Measurements from ENCODE around the gene NUDT4B. TPM values are rescaled to one million over a fixed set of nuclear protein-coding genes. Genes with fewer than 3 reads are reported as not detected.
"Not testable (repeated sequence)": the region's sequence is repeated elsewhere in the genome, so short reads cannot be mapped to it uniquely, and the experiment has no call there.

The NUDT4B gene
- total RNA-seq (not detected), polyA plus RNA-seq (1 to 10 TPM; 5.3 to 8.2 (median 7.5) TPM), total RNA-seq (0 reads per million in 6 experiments)

GRCh38 chr1:148748563-148749334, at the start of gene NUDT4B:
Gene NUDT4B, plus strand, starts transcription at chr1:148748774. Its CDS starts 179 bp downstream, at chr1:148748953.
- H3K27me3 Mint-ChIP-seq, H3K36me3 Mint-ChIP-seq, DNase-seq, H3K27ac Mint-ChIP-seq, H3K4me3 Mint-ChIP-seq, POLR2A ChIA-PET, H3K4me1 Mint-ChIP-seq, H3K9me3 Mint-ChIP-seq: not testable (repeated sequence)
- ATAC-seq, result peak; percentile 72 to 77

DNA sequence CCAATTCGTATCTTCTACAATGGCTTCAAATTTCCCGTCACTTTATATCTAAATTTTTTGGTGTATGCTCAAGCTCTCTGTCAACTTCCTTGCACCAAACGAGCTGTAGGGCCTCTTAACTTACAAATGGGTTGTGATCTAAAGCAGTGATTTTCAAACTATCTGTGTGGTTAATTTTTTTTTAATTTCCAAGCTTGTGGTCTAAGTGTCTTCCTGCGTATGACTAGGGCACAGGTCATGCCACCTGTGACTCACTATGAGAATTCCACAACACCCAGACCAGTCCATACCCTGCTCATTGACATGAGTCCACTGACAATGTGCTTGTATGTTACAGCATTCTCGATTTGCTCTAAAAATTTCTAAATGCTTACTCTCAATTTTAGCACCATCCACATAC, 49.2 kb upstream of the NUDT4B start:
- H3K36me3 Mint-ChIP-seq, H3K9me3 Mint-ChIP-seq, H3K4me3 Mint-ChIP-seq, POLR2A ChIA-PET, H3K4me1 Mint-ChIP-seq, H3K27ac Mint-ChIP-seq, H3K27me3 Mint-ChIP-seq, DNase-seq: not testable (repeated sequence)
- ATAC-seq, result peak; percentile 65 to 72

DNA sequence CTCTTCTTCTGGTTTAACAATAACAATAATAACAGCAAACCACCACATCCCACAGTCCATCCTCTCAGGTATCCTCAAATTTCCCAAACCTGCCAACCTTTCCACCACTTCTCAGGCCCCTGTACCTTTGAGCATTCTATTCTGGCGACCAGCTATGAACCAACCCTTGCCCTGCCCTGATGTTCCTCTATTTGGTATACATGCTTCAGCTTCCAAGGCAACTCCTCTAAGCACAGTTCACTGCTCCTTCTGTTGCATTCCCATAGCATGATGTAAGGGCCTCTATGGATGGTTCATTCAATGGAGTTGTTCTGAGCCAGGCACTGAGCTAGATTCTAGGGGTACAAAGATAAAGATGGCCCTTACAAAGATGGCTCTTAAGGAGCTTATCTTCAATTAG, 46.3 kb upstream of the NUDT4B start:
- H3K4me3 Mint-ChIP-seq, ATAC-seq, H3K27me3 Mint-ChIP-seq, POLR2A ChIA-PET, H3K9me3 Mint-ChIP-seq, DNase-seq, H3K27ac Mint-ChIP-seq, H3K36me3 Mint-ChIP-seq, H3K4me1 Mint-ChIP-seq: not testable (repeated sequence)

DNA sequence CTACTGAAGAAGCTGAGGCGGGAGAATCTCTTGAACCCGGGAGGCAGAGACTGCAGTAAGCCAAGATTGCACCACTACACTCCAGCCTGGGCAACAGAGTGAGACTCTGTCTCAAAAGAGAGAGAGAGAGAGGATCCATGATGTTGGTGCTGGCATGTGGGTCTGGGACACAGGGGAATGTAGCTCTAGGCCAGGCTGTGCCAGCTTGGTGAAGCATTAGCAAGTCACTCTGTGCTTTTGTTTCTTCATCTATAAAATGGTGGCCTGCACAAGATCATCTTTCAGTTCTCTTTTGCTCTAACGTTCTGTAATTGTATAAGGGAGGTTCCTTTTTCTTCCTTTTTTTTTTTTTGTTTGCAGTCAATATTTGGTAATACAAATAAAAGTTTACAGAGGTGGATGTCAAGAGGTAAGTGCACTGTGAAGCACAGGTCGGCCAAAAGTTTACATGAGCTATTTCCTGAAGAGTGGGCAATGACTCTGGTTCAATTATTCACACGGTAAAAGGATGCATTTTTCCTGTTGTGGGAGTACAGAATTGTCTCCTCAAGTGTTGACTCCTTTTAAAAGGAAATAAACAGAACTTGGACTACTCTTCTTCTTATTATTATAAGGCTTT, 44.5 kb upstream of the NUDT4B start:
- H3K4me1 Mint-ChIP-seq, H3K27ac Mint-ChIP-seq, POLR2A ChIA-PET, ATAC-seq, H3K9me3 Mint-ChIP-seq, H3K27me3 Mint-ChIP-seq, DNase-seq, H3K36me3 Mint-ChIP-seq, H3K4me3 Mint-ChIP-seq: not testable (repeated sequence)

GRCh38 chr1:148705316-148705948, 43.1 kb upstream of the NUDT4B start:
- H3K36me3 Mint-ChIP-seq, POLR2A ChIA-PET, H3K4me3 Mint-ChIP-seq, H3K27me3 Mint-ChIP-seq, H3K4me1 Mint-ChIP-seq, H3K27ac Mint-ChIP-seq, DNase-seq, H3K9me3 Mint-ChIP-seq: not testable (repeated sequence)
- peak in 1 of 2 donors; percentile 53 for ATAC-seq

- H3K36me3 Mint-ChIP-seq, H3K9me3 Mint-ChIP-seq, ATAC-seq, POLR2A ChIA-PET, H3K4me3 Mint-ChIP-seq, H3K4me1 Mint-ChIP-seq, H3K27me3 Mint-ChIP-seq, DNase-seq, H3K27ac Mint-ChIP-seq: not testable (repeated sequence)
Measured at GRCh38 chr1:148708779-148709333, 39.7 kb upstream of the NUDT4B start.

GRCh38 chr1:148710772-148711523, 37.6 kb upstream of the NUDT4B start:
- POLR2A ChIA-PET, DNase-seq, H3K36me3 Mint-ChIP-seq, H3K27me3 Mint-ChIP-seq, H3K4me3 Mint-ChIP-seq, H3K9me3 Mint-ChIP-seq, H3K27ac Mint-ChIP-seq, H3K4me1 Mint-ChIP-seq: not testable (repeated sequence)
- ATAC-seq, result peak; percentile 75 to 89

- not testable (repeated sequence) for H3K36me3 Mint-ChIP-seq
Measured at GRCh38 chr1:148712353-148712752, 36.2 kb upstream of the NUDT4B start.

DNA sequence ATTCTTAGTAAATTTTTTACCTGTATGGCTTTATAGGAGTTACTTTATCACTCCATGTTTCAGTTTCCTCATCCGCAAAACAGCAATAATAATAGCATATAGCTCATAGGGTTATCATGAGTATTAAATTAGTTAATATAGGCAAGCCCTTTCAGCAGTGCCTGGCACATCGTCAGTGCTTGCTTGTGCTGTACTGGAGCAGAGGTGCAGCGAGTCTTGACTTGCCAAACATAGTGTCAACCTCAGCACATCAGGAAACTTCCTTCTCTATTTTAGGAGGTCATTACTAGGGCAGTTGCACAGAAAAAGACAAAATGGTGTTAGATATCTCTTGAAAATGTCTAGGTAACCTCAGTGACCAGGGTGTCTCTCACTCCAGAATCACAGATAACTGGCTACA, 33.1 kb upstream of the NUDT4B start:
- not testable (repeated sequence) for H3K9me3 Mint-ChIP-seq

More at GRCh38 chr1:148712353-148712752, 36.2 kb upstream of the NUDT4B start:
- H3K4me1 Mint-ChIP-seq, H3K27ac Mint-ChIP-seq, H3K27me3 Mint-ChIP-seq, POLR2A ChIA-PET, H3K4me3 Mint-ChIP-seq, H3K9me3 Mint-ChIP-seq, DNase-seq, ATAC-seq: not testable (repeated sequence)

DNA sequence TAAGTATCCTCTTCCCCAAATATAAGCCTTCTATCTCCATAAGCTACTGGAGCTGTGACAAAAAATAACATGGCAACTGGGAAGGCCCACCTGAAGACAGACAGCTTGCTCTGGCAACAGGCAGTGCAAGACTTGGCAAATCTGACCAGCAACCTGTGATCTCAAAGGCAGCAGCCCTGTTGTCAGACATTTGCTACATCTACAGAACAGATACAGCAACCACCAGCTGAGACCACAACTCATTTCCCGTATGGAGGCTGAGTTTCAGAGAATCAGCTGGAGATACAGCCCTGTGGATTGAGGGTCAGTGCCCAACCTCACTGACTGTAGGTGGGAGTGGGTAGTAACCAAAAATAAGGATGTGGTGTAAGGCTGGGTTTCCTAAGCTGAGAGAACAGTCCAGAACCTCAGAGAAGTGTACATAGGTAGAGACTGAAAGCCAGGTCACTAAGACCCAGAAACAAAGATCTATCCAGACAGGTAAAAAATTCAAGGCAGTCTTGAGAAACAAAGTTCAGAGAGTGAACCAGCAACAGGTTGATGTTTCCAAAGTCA, 31.5 kb upstream of the NUDT4B start:
- H3K4me3 Mint-ChIP-seq, H3K4me1 Mint-ChIP-seq, H3K9me3 Mint-ChIP-seq, H3K27ac Mint-ChIP-seq, POLR2A ChIA-PET, ATAC-seq, DNase-seq, H3K36me3 Mint-ChIP-seq, H3K27me3 Mint-ChIP-seq: not testable (repeated sequence)

More for the DNA sequence above, 33.1 kb upstream of the NUDT4B start:
- ATAC-seq, H3K36me3 Mint-ChIP-seq, H3K4me1 Mint-ChIP-seq, DNase-seq, H3K27ac Mint-ChIP-seq, H3K27me3 Mint-ChIP-seq, POLR2A ChIA-PET, H3K4me3 Mint-ChIP-seq: not testable (repeated sequence)

DNA sequence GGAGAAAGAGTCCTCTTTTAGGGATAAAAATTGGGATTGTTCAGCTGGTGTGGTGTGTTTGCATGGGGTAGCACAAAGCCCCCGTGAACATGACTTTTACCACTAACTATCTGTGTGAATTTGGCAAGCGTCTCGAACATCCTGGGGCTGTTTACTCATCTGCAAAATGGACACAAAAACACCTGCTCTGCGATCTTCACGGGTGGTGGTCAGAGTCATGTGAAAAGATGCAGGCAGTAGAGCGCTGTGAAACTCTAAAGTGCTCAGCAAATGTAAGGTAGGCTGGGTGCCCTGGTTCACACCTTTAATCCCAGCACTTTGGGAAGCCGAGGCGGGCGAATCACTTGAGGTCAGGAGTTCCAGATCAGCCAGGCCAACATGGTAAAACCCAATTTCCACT, 27.7 kb upstream of the NUDT4B start:
- H3K4me1 Mint-ChIP-seq, H3K9me3 Mint-ChIP-seq, POLR2A ChIA-PET, H3K36me3 Mint-ChIP-seq, H3K27ac Mint-ChIP-seq, H3K27me3 Mint-ChIP-seq, H3K4me3 Mint-ChIP-seq, DNase-seq, ATAC-seq: not testable (repeated sequence)

DNA sequence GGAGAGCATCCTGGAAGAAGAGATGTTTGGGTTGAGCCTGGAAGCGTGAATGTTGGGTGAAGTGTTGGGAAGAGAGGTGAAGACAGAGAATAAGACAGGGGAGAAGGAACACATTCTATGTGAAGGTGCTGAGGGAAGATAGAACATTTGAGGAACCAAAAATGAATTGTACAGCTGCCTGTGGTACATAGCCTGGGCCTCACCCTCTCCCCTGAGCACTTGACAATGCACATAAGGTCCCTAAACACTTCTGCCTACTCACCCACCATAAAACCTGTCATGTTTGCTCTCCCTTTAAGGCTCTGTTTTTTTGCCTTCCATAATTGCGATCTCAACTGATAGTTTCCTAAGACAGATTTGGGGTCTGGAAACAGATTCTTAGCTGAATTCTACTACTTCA, 25.8 kb upstream of the NUDT4B start:
- DNase-seq, H3K36me3 Mint-ChIP-seq, H3K9me3 Mint-ChIP-seq, H3K4me3 Mint-ChIP-seq, H3K27ac Mint-ChIP-seq, POLR2A ChIA-PET, H3K27me3 Mint-ChIP-seq, H3K4me1 Mint-ChIP-seq: not testable (repeated sequence)
- ATAC-seq, result peak in 1 of 2 donors; percentile 46
